Measurements from ENCODE around the gene HELZ.

GRCh38 chr17:67285360-67285759, 40.4 kb upstream of the HELZ start:
- TF ChIP-seq CTCF (IDR thresholded peaks at IDR 0.05) (no peak), EZH2 (IDR thresholded peaks at IDR 0.05; ENCODE audit: borderline replicate concordance, insufficient read depth, low read depth, low read length, poor library complexity, severe bottlenecking) (no peak)

Data from B cell (primary cell).